ENCODE data around the gene PRR7.
A peak's percentile ranks its signal among the peaks of the same experiment; 100 is the strongest.

Gene PRR7

GRCh38 chr5:177421062-177421798 is 25.4 kb upstream of the PRR7 start:
- no peak for DNase-seq (ENCODE audit: extremely low spot score, insufficient read length, low read depth)
- FAIRE-seq: no peak

- DNase-seq (ENCODE audit: extremely low spot score, insufficient read length, low read depth): no peak
- FAIRE-seq: no peak
Observed at GRCh38 chr5:177423671-177424070, 22.9 kb upstream of the PRR7 start.

GRCh38 chr5:177425196-177425800 is 21.3 kb upstream of the PRR7 start:
- DNase-seq (ENCODE audit: extremely low spot score, insufficient read length, low read depth) (no peak), FAIRE-seq (no peak)

GRCh38 chr5:177425801-177426565 is 20.6 kb upstream of the PRR7 start:
- peak; percentile 99 for FAIRE-seq

GRCh38 chr5:177426566-177427210 is 19.9 kb upstream of the PRR7 start, which contains the start of gene GRK6:
TSS of gene GRK6 (plus strand) at chr5:177426676. CDS start at chr5:177426846, 170 bp downstream.
- FAIRE-seq: no peak
- no peak for DNase-seq (ENCODE audit: extremely low spot score, insufficient read length, low read depth)

More at GRCh38 chr5:177425801-177426565, 20.6 kb upstream of the PRR7 start:
- peak; percentile 94 for DNase-seq (ENCODE audit: extremely low spot score, insufficient read length, low read depth)

GRCh38 chr5:177427211-177427822 is 19.3 kb upstream of the PRR7 start:
- DNase-seq (ENCODE audit: extremely low spot score, insufficient read length, low read depth) (no peak), FAIRE-seq (peak; percentile 9)

GRCh38 chr5:177427919-177428573 is 18.6 kb upstream of the PRR7 start:
- DNase-seq (ENCODE audit: extremely low spot score, insufficient read length, low read depth) (no peak), FAIRE-seq (peak; percentile 12)

- FAIRE-seq (no peak), DNase-seq (ENCODE audit: extremely low spot score, insufficient read length, low read depth) (no peak)
Observed at GRCh38 chr5:177428574-177429217, 17.9 kb upstream of the PRR7 start.

- no peak for DNase-seq (ENCODE audit: extremely low spot score, insufficient read length, low read depth)
- FAIRE-seq: peak; percentile 94
Observed at GRCh38 chr5:177429248-177430040, 17.2 kb upstream of the PRR7 start.

GRCh38 chr5:177430140-177430951 is 16.3 kb upstream of the PRR7 start:
- FAIRE-seq (peak; percentile 65), DNase-seq (ENCODE audit: extremely low spot score, insufficient read length, low read depth) (no peak)

- FAIRE-seq (no peak), DNase-seq (ENCODE audit: extremely low spot score, insufficient read length, low read depth) (no peak)
Observed at GRCh38 chr5:177430972-177431316, 15.7 kb upstream of the PRR7 start.

- peak; percentile 98 for FAIRE-seq
Observed at GRCh38 chr5:177431317-177432142, 15.1 kb upstream of the PRR7 start.

GRCh38 chr5:177432143-177432838 is 14.3 kb upstream of the PRR7 start:
- DNase-seq (ENCODE audit: extremely low spot score, insufficient read length, low read depth): no peak
- no peak for FAIRE-seq

More at GRCh38 chr5:177431317-177432142, 15.1 kb upstream of the PRR7 start:
- DNase-seq (ENCODE audit: extremely low spot score, insufficient read length, low read depth): peak; percentile 50

GRCh38 chr5:177432839-177433657 is 13.6 kb upstream of the PRR7 start:
- FAIRE-seq: no peak

GRCh38 chr5:177433658-177434217 is 12.9 kb upstream of the PRR7 start:
- no peak for FAIRE-seq
- no peak for DNase-seq (ENCODE audit: extremely low spot score, insufficient read length, low read depth)

More at GRCh38 chr5:177432839-177433657, 13.6 kb upstream of the PRR7 start:
- no peak for DNase-seq (ENCODE audit: extremely low spot score, insufficient read length, low read depth)

Measured in GM18507 (cell line).